Caco-2 (cell line): ENCODE data around the gene CSTPP1. TPM values are rescaled to one million over a fixed set of nuclear protein-coding genes. Genes with fewer than 3 reads are reported as not detected.
"Not testable (repeated sequence)": the region's sequence is repeated elsewhere in the genome, so short reads cannot be mapped to it uniquely, and the experiment has no call there.

ENCODE experiments used
- BruUV-seq: library from RNA; stranded (reverse); fragments of 400-500 nt; replicated peaks from 2 replicates; lab custom pipeline; 2021; lab: Mats Ljungman, UMichigan
- CTCF ChIA-PET: fragments of 300-600 bp; sonication (Branson Sonifier 250); formaldehyde crosslinking; loops from one replicate; lab custom pipeline; 2022; ENCODE audit warnings: antibody characterized with exemption; lab: Charles Lee
- POLR2A ChIA-PET: fragments of 300-600 bp; sonication (Branson Sonifier 250); formaldehyde crosslinking; loops from one replicate; lab custom pipeline; 2022; ENCODE audit warnings: antibody characterized with exemption; lab: Charles Lee
- DNase-seq, 2 experiments: peaks; one replicate each; pipeline versions ENCODE4 v3.0.0 to v3.0.0-alpha.2; 2020 to 2022
- H3K27me3 ChIP-seq: replicated peaks from 2 replicates; pipeline ENCODE4 v1.6.0; 2011; ENCODE audit warnings: low read length; ENCODE audit not compliant: control insufficient read depth, insufficient read depth
- H3K36me3 ChIP-seq: 2 replicates; pipeline ENCODE4 v1.5.1; 2011; ENCODE audit warnings: low read length; ENCODE audit not compliant: control insufficient read depth, insufficient read depth
- H3K4me1 ChIP-seq: fragments of 250-450 bp; sonication (Bioruptor Pico); 2 replicates; pipeline ENCODE4 v1.5.1; 2020; ENCODE audit warnings: mild to moderate bottlenecking
- H3K4me3 ChIP-seq: 2 replicates; pipeline ENCODE4 v1.5.1; 2011; ENCODE audit warnings: low read depth, mild to moderate bottlenecking, control low read depth, low read length
- H3K9me3 ChIP-seq: fragments of 250-450 bp; sonication (Bioruptor Pico); 2 replicates; pipeline ENCODE4 v1.5.1; 2020; ENCODE audit warnings: mild to moderate bottlenecking, moderate library complexity
- H3K27ac Mint-ChIP-seq: one replicate; pipeline ENCODE4 v1.8.0; 2022; ENCODE audit warnings: mixed read lengths; ENCODE audit not compliant: unreplicated experiment
- H3K27me3 Mint-ChIP-seq: one replicate; pipeline ENCODE4 v1.8.0; 2022; ENCODE audit warnings: mixed read lengths; ENCODE audit not compliant: insufficient read depth, unreplicated experiment
- H3K36me3 Mint-ChIP-seq: one replicate; pipeline ENCODE4 v1.8.0; 2022; ENCODE audit warnings: mild to moderate bottlenecking, mixed read lengths; ENCODE audit not compliant: insufficient read depth, unreplicated experiment
- H3K4me1 Mint-ChIP-seq: one replicate; pipeline ENCODE4 v1.8.0; 2022; ENCODE audit warnings: low read depth, mixed read lengths; ENCODE audit not compliant: unreplicated experiment
- H3K4me3 Mint-ChIP-seq: one replicate; pipeline ENCODE4 v1.8.0; 2022; ENCODE audit warnings: mild to moderate bottlenecking, moderate library complexity, mixed read lengths; ENCODE audit not compliant: unreplicated experiment
- H3K9me3 Mint-ChIP-seq: one replicate; pipeline ENCODE4 v1.8.0; 2022; ENCODE audit warnings: mixed read lengths; ENCODE audit not compliant: unreplicated experiment
- intact Hi-C: fragments of 100-400 bp; cut with micrococcal nuclease; formaldehyde crosslinking; loops from one replicate; pipeline ENCODE4 v1.10.0; 2022; ENCODE audit not compliant: unreplicated experiment
- total RNA-seq: library from RNA; stranded (reverse); gene quantifications from 2 replicates; pipeline ENCODE4 v1.2.3, GENCODE V29; 2022
- TF ChIP-seq, protein P1 (sequence below), 2 experiments: fragments of 200-600 bp in 1 of 2; IDR thresholded peaks; 1 replicate in 1 of 2; 2 replicates in 1 of 2; pipeline versions ENCODE4 v1.5.1 to v1.8.0; 2011 to 2022; ENCODE audit warnings: antibody characterized with exemption in 1 of 2, control low read depth in 1 of 2, inconsistent platforms in 1 of 2, low read depth in 1 of 2, low read length in 1 of 2, mild to moderate bottlenecking in 1 of 2, moderate library complexity in 1 of 2; ENCODE audit not compliant: insufficient read depth in 1 of 2, severe bottlenecking in 1 of 2, unreplicated experiment in 1 of 2

The CSTPP1 gene
- total RNA-seq, 1 experiment from 2014 or later = 22.9 TPM

DNA sequence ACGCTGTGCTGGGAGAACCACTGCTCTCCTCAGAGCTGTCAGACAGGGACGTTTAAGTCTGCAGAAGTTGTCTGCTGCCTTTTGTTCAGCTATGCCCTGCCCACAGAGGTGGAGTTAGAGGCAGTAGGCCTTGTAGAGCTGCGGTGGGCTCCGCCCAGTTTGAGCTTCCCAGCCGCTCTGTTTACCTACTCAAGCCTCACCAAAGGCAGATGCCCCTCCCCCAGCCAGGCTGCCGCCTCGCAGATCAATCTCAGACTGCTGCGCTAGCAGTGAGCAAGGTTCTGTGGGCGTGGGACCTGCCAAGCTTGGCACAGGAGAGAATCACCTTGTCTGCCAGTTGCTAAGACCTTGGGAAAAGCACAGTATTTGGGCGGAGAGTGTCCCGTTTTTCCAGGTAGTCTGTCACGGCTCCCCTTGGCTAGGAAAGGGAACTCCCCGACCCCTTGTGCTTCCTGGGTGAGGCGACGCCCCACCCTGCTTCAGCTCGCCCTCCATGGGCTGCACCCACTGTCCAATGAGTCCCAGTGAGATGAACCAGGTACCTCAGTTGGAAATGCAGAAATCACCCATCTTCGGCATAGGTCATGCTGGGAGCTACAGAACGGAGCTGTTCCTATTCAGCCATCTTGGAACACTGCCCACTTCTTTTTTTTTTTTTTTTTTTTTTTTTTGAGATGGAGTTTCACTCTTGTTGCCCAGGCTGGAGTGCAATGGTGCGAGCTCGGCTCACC lies 182.6 kb downstream of the CSTPP1 start:
- POLR2A ChIA-PET, BruUV-seq, H3K36me3 ChIP-seq, H3K27me3 ChIP-seq, intact Hi-C loops, H3K9me3 ChIP-seq, H3K27me3 Mint-ChIP-seq, H3K4me1 Mint-ChIP-seq, H3K4me3 ChIP-seq, H3K9me3 Mint-ChIP-seq, H3K4me3 Mint-ChIP-seq, H3K27ac Mint-ChIP-seq, H3K36me3 Mint-ChIP-seq, H3K4me1 ChIP-seq: not testable (repeated sequence)
- peak in 1 of 2 experiments; percentile 12 for DNase-seq
- CTCF ChIA-PET = interaction anchor here (0.6 to 0.8 kb wide), 2 partner anchors 12 to 13 kb away, joined by 3 read pairs; no protein-coding TSS in a partner anchor

DNA sequence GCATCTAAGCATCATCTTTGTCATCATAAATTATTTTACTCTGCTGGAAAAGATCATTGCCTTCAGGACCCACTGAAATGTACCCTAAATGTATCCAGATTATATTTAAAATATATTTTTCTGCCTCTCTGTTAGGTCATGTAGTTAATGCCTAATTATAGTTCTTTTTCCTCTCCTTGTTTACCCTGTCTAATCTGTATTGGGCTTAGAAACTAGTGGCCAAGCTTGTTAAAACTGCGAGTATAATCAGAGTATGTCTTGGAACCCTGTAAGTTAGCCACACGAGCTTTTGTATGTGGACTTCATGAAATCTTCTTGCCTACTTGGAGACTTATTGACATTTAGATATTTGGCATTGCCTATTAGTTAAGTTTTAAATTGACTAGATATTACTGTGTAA lies 184.5 kb downstream of the CSTPP1 start:
- Mint-ChIP-seq H3K27ac (no peak overlapping the region), H3K4me1 (peaks cover under 1% of the 10 kb centered on the region), H3K27me3 (no peaks in the 10 kb centered on the region), H3K36me3 (no peaks in the 10 kb centered on the region), H3K9me3 (no peaks in the 10 kb centered on the region), H3K4me3 (no peak overlapping the region)
- no TSS peak for BruUV-seq
- Histone ChIP-seq H3K4me1 (no peaks in the 10 kb centered on the region), H3K9me3 (no peaks in the 10 kb centered on the region), H3K4me3 (no peak overlapping the region), H3K36me3 (no peaks in the 10 kb centered on the region), H3K27me3 (no peaks in the 10 kb centered on the region)
- intact Hi-C loops = no loop called here
- POLR2A ChIA-PET = no interaction called here
- CTCF ChIA-PET = no interaction called here
- DNase-seq = no peak
- TF ChIP-seq, protein P1, sequence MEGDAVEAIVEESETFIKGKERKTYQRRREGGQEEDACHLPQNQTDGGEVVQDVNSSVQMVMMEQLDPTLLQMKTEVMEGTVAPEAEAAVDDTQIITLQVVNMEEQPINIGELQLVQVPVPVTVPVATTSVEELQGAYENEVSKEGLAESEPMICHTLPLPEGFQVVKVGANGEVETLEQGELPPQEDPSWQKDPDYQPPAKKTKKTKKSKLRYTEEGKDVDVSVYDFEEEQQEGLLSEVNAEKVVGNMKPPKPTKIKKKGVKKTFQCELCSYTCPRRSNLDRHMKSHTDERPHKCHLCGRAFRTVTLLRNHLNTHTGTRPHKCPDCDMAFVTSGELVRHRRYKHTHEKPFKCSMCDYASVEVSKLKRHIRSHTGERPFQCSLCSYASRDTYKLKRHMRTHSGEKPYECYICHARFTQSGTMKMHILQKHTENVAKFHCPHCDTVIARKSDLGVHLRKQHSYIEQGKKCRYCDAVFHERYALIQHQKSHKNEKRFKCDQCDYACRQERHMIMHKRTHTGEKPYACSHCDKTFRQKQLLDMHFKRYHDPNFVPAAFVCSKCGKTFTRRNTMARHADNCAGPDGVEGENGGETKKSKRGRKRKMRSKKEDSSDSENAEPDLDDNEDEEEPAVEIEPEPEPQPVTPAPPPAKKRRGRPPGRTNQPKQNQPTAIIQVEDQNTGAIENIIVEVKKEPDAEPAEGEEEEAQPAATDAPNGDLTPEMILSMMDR (IDR thresholded peaks at IDR 0.05; ENCODE audit: insufficient read depth in 1 of 2, low read depth in 1 of 2, low read length in 1 of 2, severe bottlenecking in 1 of 2, unreplicated experiment in 1 of 2) = no peak

DNA sequence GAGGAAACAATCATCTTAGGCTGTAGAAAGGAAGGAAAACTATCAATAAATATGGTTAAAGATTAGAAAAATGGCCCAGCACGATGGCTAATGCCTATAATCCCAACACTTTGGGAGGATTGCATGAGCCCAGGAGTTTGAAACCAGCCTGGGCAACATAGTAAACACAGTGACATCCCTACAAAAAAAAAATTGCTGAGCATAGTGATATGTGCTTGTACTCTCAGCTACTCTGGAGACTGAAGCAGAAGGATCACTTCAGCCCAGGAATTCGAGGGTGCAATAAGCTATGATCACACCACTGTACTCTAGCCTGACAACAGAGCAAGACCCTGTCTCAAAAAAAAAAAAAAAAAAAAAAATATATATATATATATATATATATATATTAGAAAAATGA lies 185.2 kb downstream of the CSTPP1 start:
- H3K4me1 Mint-ChIP-seq = no peaks in the 10 kb centered on the region
- no peak overlapping the region for H3K4me3 Mint-ChIP-seq
- ChIA-PET CTCF (no interaction called here), POLR2A (no interaction called here)
- no peaks in the 10 kb centered on the region for H3K36me3 Mint-ChIP-seq
- H3K4me1 ChIP-seq = no peaks in the 10 kb centered on the region
- H3K27ac Mint-ChIP-seq = no peak overlapping the region
- DNase-seq = no peak
- TF ChIP-seq, protein P1 (IDR thresholded peaks at IDR 0.05; ENCODE audit: insufficient read depth in 1 of 2, low read depth in 1 of 2, low read length in 1 of 2, severe bottlenecking in 1 of 2, unreplicated experiment in 1 of 2) = no peak
- no peaks in the 10 kb centered on the region for H3K27me3 ChIP-seq
- intact Hi-C loops = no loop called here
- H3K36me3 ChIP-seq = no peaks in the 10 kb centered on the region
- H3K9me3 ChIP-seq = no peaks in the 10 kb centered on the region
- no peaks in the 10 kb centered on the region for H3K27me3 Mint-ChIP-seq
- no peak overlapping the region for H3K4me3 ChIP-seq
- no TSS peak for BruUV-seq
- no peaks in the 10 kb centered on the region for H3K9me3 Mint-ChIP-seq
